ENCODE measurements around the gene LECT2. TPM values are rescaled to one million over a fixed set of nuclear protein-coding genes. Genes with fewer than 3 reads are reported as not detected.

LECT2 gene
- total and polyA plus RNA-seq, 3 experiments from 2014 or later = not detected

DNA sequence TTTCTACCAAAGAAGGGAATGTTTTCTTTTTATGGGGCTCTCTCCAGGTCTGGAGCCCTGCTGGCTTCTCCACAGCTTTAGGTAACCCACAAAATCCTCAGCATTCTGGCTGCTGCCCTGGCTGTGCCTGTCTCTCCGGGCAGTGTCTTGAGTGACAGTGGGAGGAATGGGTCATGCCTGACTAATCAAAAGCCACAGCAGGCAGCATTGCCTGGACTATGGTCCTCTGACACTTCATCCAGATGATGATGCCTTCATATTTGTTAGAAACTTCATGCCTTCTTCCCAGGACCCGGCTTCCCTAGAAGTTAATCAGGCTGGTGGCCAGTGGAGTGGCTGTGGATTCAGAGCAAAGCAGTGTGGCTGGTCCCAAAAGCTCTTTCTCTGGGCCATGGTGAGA, 41.8 kb upstream of the LECT2 start:
- POLR2A ChIA-PET = no interaction called here
- Mint-ChIP-seq H3K27ac (no peak overlapping the region), H3K4me1 (no peaks in the 10 kb centered on the region), H3K27me3 (peaks cover 7 to 8% of the 10 kb centered on the region in 2 donors), H3K9me3 (peaks cover 0 to 3% (median 0%) of the 10 kb centered on the region in 5 donors), H3K4me3 (no peak overlapping the region), H3K36me3 (no peaks in the 10 kb centered on the region)
- no peak overlapping the region for H3K4me3 ChIP-seq (ENCODE audit: low read length)
- no peaks in the 10 kb centered on the region for H3K27me3 ChIP-seq (ENCODE audit: insufficient read depth, low read length, poor library complexity, severe bottlenecking)
- no peaks in the 10 kb centered on the region for H3K4me1 ChIP-seq (ENCODE audit: insufficient read depth, low read length)
- CTCF ChIA-PET = no interaction called here
- no peaks in the 10 kb centered on the region for H3K9me3 ChIP-seq (ENCODE audit: low read length)
- no peaks in the 10 kb centered on the region for H3K36me3 ChIP-seq (ENCODE audit: insufficient read depth, low read length)
- no peak overlapping the region for H3K27ac ChIP-seq (ENCODE audit: low read depth, low read length)
- no peak for DNase-seq

DNA sequence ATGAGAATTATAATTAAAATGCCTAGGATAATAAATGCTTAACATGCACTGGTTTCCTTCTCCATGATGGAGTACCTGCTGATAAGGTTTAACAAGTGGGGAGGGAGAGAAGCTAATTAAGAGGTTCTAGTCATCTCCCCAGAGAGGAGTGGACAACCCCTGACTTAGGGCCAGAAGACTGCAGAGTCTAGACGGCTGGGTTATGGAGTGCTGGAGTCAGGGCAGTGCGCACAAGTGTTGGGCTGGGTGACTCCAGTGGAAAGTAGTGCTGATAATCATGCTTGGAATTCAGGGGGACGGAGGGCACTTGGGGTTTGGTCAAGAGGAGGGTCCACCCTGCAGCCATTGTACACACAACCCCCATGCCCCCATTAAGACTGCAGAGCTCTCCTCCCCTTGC, 41.2 kb upstream of the LECT2 start:
- H3K27ac ChIP-seq (ENCODE audit: low read depth, low read length) = no peak overlapping the region
- Mint-ChIP-seq H3K9me3 (peaks cover 0 to 3% (median 0%) of the 10 kb centered on the region in 5 donors), H3K36me3 (no peaks in the 10 kb centered on the region), H3K27ac (no peak overlapping the region), H3K4me3 (no peak overlapping the region), H3K4me1 (no peaks in the 10 kb centered on the region), H3K27me3 (peaks cover 7 to 8% of the 10 kb centered on the region in 2 donors)
- no peak overlapping the region for H3K4me3 ChIP-seq (ENCODE audit: low read length)
- no peaks in the 10 kb centered on the region for H3K4me1 ChIP-seq (ENCODE audit: insufficient read depth, low read length)
- no peak for DNase-seq
- no peaks in the 10 kb centered on the region for H3K36me3 ChIP-seq (ENCODE audit: insufficient read depth, low read length)
- no peaks in the 10 kb centered on the region for H3K27me3 ChIP-seq (ENCODE audit: insufficient read depth, low read length, poor library complexity, severe bottlenecking)
- ChIA-PET CTCF (no interaction called here), POLR2A (no interaction called here)
- no peaks in the 10 kb centered on the region for H3K9me3 ChIP-seq (ENCODE audit: low read length)

DNA sequence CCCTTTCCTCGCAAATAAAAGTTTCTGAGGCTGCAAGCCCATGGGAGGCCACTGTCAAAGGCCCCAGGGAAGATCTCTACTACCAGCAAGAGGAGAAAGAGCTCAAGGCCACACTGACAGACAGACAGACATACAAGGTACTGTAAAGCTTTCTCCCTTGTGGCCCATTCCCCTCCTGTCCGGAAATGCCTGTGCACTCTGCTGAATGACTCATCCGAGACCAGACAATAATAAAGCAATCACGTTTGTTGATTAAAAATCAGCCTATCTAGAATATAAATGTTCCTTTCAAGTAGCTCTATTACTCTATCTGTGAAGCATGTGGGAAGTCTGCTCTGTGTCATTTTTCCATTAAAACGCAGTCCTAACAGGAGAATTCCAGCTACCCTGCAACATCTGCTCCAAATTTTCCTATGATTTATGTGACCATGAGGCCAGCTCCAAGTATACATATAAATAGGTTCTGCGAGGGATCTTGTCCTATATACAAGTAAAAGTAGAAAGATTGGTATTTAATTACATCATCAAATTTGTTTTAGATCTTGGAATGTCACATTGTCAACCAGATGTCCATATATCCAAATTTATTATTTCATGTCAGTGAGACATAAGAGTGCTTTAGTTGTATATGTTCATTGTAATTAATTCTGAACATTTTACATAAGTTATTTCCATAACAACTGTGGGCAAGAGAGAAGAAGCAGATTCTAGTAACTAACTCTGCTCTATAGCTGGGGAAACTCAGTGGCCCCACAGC, 39.3 kb upstream of the LECT2 start:
- H3K9me3 ChIP-seq (ENCODE audit: low read length) = no peaks in the 10 kb centered on the region
- H3K4me3 ChIP-seq (ENCODE audit: low read length) = no peak overlapping the region
- no peaks in the 10 kb centered on the region for H3K36me3 Mint-ChIP-seq
- H3K36me3 ChIP-seq (ENCODE audit: insufficient read depth, low read length) = no peaks in the 10 kb centered on the region
- no peaks in the 10 kb centered on the region for H3K4me1 ChIP-seq (ENCODE audit: insufficient read depth, low read length)
- H3K4me3 Mint-ChIP-seq = no peak overlapping the region
- ChIA-PET POLR2A (no interaction called here), CTCF (no interaction called here)
- no peaks in the 10 kb centered on the region for H3K27me3 ChIP-seq (ENCODE audit: insufficient read depth, low read length, poor library complexity, severe bottlenecking)
- no peaks in the 10 kb centered on the region for H3K4me1 Mint-ChIP-seq
- H3K9me3 Mint-ChIP-seq = peaks cover 0 to 3% (median 0%) of the 10 kb centered on the region in 5 donors
- no peak overlapping the region for H3K27ac ChIP-seq (ENCODE audit: low read depth, low read length)
- DNase-seq = no peak
- peaks cover 6 to 15% of the 10 kb centered on the region in 2 donors for H3K27me3 Mint-ChIP-seq
- no peak overlapping the region for H3K27ac Mint-ChIP-seq

DNA sequence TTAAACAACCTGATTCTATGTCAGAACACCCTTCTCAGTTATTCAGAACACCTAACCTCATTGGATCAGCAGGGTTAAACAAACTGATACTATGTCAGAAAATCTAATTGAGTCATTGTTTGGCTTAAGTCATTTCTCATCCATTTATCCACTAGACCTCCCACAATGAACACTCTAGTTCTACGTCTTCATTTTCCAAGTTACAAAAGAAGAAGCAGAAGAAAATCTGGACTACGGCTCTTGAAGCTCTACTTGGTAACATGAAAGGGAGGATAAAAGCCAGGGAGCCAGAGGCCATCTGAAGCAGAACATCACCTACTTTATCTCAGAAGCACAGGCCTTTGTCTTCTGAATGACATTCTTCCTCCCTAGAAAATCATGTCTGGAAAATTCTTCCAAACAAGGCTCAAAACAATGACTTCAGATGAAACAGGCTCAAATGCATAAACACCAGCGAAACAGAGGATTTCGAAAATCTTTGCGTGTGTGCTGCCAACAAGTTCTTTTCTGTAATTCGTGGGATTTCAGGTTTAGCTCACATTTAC, 38.6 kb upstream of the LECT2 start:
- CTCF ChIA-PET = no interaction called here
- POLR2A ChIA-PET = no interaction called here
- H3K4me1 ChIP-seq (ENCODE audit: insufficient read depth, low read length) = no peaks in the 10 kb centered on the region
- H3K4me3 ChIP-seq (ENCODE audit: low read length) = no peak overlapping the region
- Mint-ChIP-seq H3K4me1 (no peaks in the 10 kb centered on the region), H3K4me3 (no peak overlapping the region), H3K36me3 (no peaks in the 10 kb centered on the region), H3K9me3 (peaks cover 0 to 3% (median 0%) of the 10 kb centered on the region in 5 donors), H3K27ac (no peak overlapping the region), H3K27me3 (peaks cover 6 to 17% of the 10 kb centered on the region in 2 donors)
- H3K9me3 ChIP-seq (ENCODE audit: low read length) = no peaks in the 10 kb centered on the region
- H3K27ac ChIP-seq (ENCODE audit: low read depth, low read length) = no peak overlapping the region
- H3K27me3 ChIP-seq (ENCODE audit: insufficient read depth, low read length, poor library complexity, severe bottlenecking) = no peaks in the 10 kb centered on the region
- DNase-seq = no peak
- no peaks in the 10 kb centered on the region for H3K36me3 ChIP-seq (ENCODE audit: insufficient read depth, low read length)

DNA sequence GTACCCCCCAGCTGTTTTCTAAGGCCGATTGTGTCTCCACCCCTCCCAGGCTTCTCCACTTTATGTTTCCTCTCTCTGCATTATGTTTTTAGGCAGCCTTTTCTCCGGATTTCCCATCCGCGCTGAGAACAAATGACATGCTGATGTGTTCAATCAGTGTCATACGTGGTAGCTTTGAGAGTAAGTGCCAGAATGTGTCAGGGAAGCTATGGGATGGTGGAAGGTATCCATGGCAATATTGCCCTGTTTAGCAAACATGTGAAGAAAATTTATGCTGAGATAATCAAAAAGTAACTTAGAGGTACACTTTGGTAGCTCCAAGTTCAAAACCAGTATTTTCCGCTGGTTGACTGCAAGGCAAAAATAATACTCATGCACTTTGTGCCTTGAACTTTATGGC, 36.6 kb upstream of the LECT2 start:
- peaks cover 6 to 15% of the 10 kb centered on the region in 2 donors for H3K27me3 Mint-ChIP-seq
- no peak for DNase-seq
- POLR2A ChIA-PET = no interaction called here

DNA sequence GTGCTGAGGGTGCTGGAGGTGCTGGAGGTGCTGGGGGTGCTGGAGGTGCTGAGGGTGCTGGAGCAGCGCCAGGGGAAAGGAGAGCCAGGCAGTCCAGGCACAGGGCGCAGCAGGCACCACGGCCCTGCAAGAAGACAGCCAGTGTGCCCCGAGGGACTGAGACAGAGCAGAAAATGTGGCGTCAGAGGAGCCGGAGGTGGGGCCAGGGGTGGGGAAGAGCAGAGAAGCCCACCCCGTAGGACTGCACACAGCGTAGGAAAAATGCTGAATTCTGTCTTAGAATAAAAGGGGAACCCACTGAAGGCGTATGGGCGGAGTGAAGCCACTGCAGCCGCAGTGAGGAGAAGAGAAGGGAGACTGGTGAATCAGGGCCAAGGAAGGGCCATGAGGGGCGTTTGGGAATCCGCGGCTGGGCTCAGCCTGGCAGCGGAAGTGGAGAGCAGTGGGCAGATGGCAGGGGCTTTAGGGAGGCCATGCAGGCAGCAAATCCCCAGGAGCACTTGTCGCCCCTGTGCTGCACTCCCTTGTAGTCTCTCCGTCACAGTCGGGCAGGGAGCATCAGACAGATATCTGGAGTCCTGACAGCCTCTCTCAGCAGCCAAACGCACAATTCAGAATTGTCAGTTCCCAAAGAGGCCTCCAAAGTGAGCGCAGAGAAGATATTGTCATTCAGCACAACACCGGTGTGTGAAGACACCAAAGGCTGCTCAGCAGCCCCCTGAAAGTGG, 35.9 kb upstream of the LECT2 start:
- Mint-ChIP-seq H3K27me3 (peaks cover 4 to 21% of the 10 kb centered on the region in 2 donors), H3K27ac (no peak overlapping the region), H3K4me3 (no peak overlapping the region), H3K4me1 (no peaks in the 10 kb centered on the region), H3K36me3 (no peaks in the 10 kb centered on the region), H3K9me3 (no peaks in the 10 kb centered on the region)
- Histone ChIP-seq H3K4me1 (ENCODE audit: insufficient read depth, low read length) (no peaks in the 10 kb centered on the region), H3K27ac (ENCODE audit: low read depth, low read length) (no peak overlapping the region), H3K27me3 (ENCODE audit: insufficient read depth, low read length, poor library complexity, severe bottlenecking) (no peaks in the 10 kb centered on the region), H3K9me3 (ENCODE audit: low read length) (no peaks in the 10 kb centered on the region), H3K36me3 (ENCODE audit: insufficient read depth, low read length) (no peaks in the 10 kb centered on the region), H3K4me3 (ENCODE audit: low read length) (no peak overlapping the region)
- ChIA-PET CTCF (no interaction called here), POLR2A (no interaction called here)
- no peak for DNase-seq

More for the DNA sequence above, 36.6 kb upstream of the LECT2 start:
- H3K27ac ChIP-seq (ENCODE audit: low read depth, low read length) = no peak overlapping the region
- no peaks in the 10 kb centered on the region for H3K36me3 ChIP-seq (ENCODE audit: insufficient read depth, low read length)
- CTCF ChIA-PET = no interaction called here
- H3K9me3 ChIP-seq (ENCODE audit: low read length) = no peaks in the 10 kb centered on the region
- H3K4me1 Mint-ChIP-seq = no peaks in the 10 kb centered on the region
- H3K4me3 Mint-ChIP-seq = no peak overlapping the region
- H3K4me1 ChIP-seq (ENCODE audit: insufficient read depth, low read length) = no peaks in the 10 kb centered on the region
- H3K4me3 ChIP-seq (ENCODE audit: low read length) = no peak overlapping the region
- H3K36me3 Mint-ChIP-seq = no peaks in the 10 kb centered on the region
- no peaks in the 10 kb centered on the region for H3K27me3 ChIP-seq (ENCODE audit: insufficient read depth, low read length, poor library complexity, severe bottlenecking)
- H3K27ac Mint-ChIP-seq = no peak overlapping the region
- H3K9me3 Mint-ChIP-seq = peaks cover 0 to 3% (median 0%) of the 10 kb centered on the region in 5 donors

DNA sequence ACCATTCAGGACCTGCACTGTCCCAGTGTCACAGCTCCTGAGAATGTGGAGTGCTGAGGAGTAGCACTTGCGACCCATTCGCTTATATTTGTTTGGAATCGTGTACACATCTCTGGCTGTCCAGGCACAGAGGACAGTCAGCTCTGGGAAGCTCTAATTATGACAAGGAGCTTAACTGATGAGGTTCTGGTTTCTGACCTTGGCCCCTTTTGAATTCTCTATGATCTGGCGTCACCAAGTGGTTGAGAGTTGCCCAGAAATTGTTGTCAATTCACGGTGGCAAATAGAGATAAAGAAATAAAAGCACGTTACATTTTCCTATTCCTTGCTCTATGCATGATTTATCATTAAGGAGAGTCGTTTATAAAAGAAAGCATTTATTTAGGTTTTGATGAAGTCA, 34.9 kb upstream of the LECT2 start:
- Histone ChIP-seq H3K4me3 (ENCODE audit: low read length) (no peak overlapping the region), H3K27ac (ENCODE audit: low read depth, low read length) (no peak overlapping the region)
- CTCF ChIA-PET = no interaction called here

DNA sequence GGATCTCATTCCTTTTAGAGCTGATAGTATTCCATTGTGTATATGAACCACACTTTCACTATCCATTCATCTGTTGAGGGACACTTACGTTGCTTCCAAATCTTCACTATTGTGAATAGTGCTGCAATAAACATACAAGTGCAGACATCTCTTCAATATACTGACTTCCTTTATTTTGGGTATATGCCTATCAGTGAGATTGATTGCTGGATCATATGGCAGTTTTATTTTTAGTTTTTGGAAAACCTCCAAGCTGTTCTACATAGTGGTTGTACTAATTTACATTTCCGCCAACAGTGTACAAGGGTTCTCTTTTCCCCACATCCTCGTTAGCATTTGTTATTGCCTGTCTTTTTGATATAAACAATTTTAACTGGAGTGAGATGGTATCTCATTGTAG, 33.8 kb upstream of the LECT2 start:
- POLR2A ChIA-PET = no interaction called here
- Histone ChIP-seq H3K36me3 (ENCODE audit: insufficient read depth, low read length) (no peaks in the 10 kb centered on the region), H3K27ac (ENCODE audit: low read depth, low read length) (no peak overlapping the region), H3K9me3 (ENCODE audit: low read length) (no peaks in the 10 kb centered on the region), H3K4me3 (ENCODE audit: low read length) (no peak overlapping the region), H3K27me3 (ENCODE audit: insufficient read depth, low read length, poor library complexity, severe bottlenecking) (no peaks in the 10 kb centered on the region), H3K4me1 (ENCODE audit: insufficient read depth, low read length) (no peaks in the 10 kb centered on the region)
- no peaks in the 10 kb centered on the region for H3K9me3 Mint-ChIP-seq
- H3K27me3 Mint-ChIP-seq = peaks cover 0 to 21% of the 10 kb centered on the region in 2 donors
- DNase-seq = no peak
- no peaks in the 10 kb centered on the region for H3K36me3 Mint-ChIP-seq
- no peaks in the 10 kb centered on the region for H3K4me1 Mint-ChIP-seq
- no peak overlapping the region for H3K4me3 Mint-ChIP-seq
- CTCF ChIA-PET = interaction anchor here (1.6 kb wide), 1 partner anchor 16 kb away, joined by 4 read pairs; no protein-coding TSS in a partner anchor
- no peak overlapping the region for H3K27ac Mint-ChIP-seq

More for the DNA sequence above, 34.9 kb upstream of the LECT2 start:
- Mint-ChIP-seq H3K36me3 (no peaks in the 10 kb centered on the region), H3K4me3 (no peak overlapping the region), H3K9me3 (no peaks in the 10 kb centered on the region), H3K27ac (no peak overlapping the region), H3K4me1 (no peaks in the 10 kb centered on the region), H3K27me3 (peaks cover 1 to 21% of the 10 kb centered on the region in 2 donors)
- Histone ChIP-seq H3K4me1 (ENCODE audit: insufficient read depth, low read length) (no peaks in the 10 kb centered on the region), H3K27me3 (ENCODE audit: insufficient read depth, low read length, poor library complexity, severe bottlenecking) (no peaks in the 10 kb centered on the region), H3K9me3 (ENCODE audit: low read length) (no peaks in the 10 kb centered on the region), H3K36me3 (ENCODE audit: insufficient read depth, low read length) (no peaks in the 10 kb centered on the region)
- POLR2A ChIA-PET = no interaction called here
- no peak for DNase-seq

Data from CD8-positive, alpha-beta memory T cell (primary cell).